Sigmoid colon (tissue), 7 donors: ENCODE measurements around the gene CCSAP. TPM values are rescaled to one million over a fixed set of nuclear protein-coding genes. Genes with fewer than 3 reads are reported as not detected.

Experiments used
- DNase-seq: peaks from one replicate; pipeline ENCODE4 v3.0.0-alpha.2; 2019
- H3K27ac ChIP-seq, 4 donors: fragments of 200-600 bp; sonication (generic); one replicate each; pipeline ENCODE4 v1.5.1; 2016 to 2019; ENCODE audit warnings: mild to moderate bottlenecking in 1 of 4
- H3K27me3 ChIP-seq, 3 donors: fragments of 200-600 bp; sonication (generic); one replicate each; pipeline ENCODE4 v1.5.1; 2019; ENCODE audit warnings: mild to moderate bottlenecking in 1 of 3
- H3K36me3 ChIP-seq, 4 donors: fragments of 200-600 bp; sonication (generic); one replicate each; pipeline ENCODE4 v1.5.1; 2016 to 2019
- H3K4me1 ChIP-seq, 4 donors: fragments of 200-600 bp; sonication (generic); one replicate each; pipeline ENCODE4 v1.5.1; 2017 to 2019
- H3K4me3 ChIP-seq, 4 donors: fragments of 200-600 bp; sonication (generic); one replicate each; pipeline ENCODE4 v1.5.1; 2017 to 2019; ENCODE audit warnings: mild to moderate bottlenecking in 2 of 4, moderate library complexity in 1 of 4
- H3K9me3 ChIP-seq, 4 donors: fragments of 200-600 bp in 3 of 4; sonication (generic) in 3 of 4; one replicate each; pipeline versions ENCODE4 v1.5.1 to v1.6.1; 2013 to 2019
- CTCF ChIP-seq, 4 experiments: fragments of 450-650 bp in 3 of 4; fragments of 200-600 bp in 1 of 4; IDR thresholded peaks; one replicate each; pipeline ENCODE4 v1.5.1; 2016 to 2019; ENCODE audit warnings: antibody characterized with exemption in 4 of 4, mild to moderate bottlenecking in 3 of 4, moderate library complexity in 2 of 4
- EP300 ChIP-seq, 4 donors: sonication (generic); formaldehyde crosslinking; IDR thresholded peaks; one replicate each; pipeline ENCODE4 v1.6.1; 2017; ENCODE audit warnings: antibody characterized with exemption in 4 of 4
- POLR2A ChIP-seq, 2 donors: fragments of 450-650 bp; IDR thresholded peaks; one replicate each; pipeline ENCODE4 v1.6.1; 2016; ENCODE audit warnings: antibody characterized with exemption in 2 of 2, mild to moderate bottlenecking in 2 of 2, moderate library complexity in 2 of 2
- POLR2AphosphoS5 ChIP-seq, 4 donors: sonication (generic); formaldehyde crosslinking; IDR thresholded peaks; one replicate each; pipeline ENCODE4 v1.6.1; 2017; ENCODE audit warnings: antibody characterized with exemption in 4 of 4
- WGBS, 2 donors: extraction: QIAGEN DNeasy Blood & Tissue Kit; methylation state at CpG; one replicate each; pipeline ENCODE4 v1.1.7; 2013; 5-methylcytosine and 5-hydroxymethylcytosine counted together
- intact Hi-C: fragments of 100-400 bp; cut with DNase I; formaldehyde crosslinking; loops from one replicate; pipeline ENCODE4 v1.15.1; 2023
- polyA plus RNA-seq, 3 donors: library from polyadenylated mRNA; stranded (reverse); fragments of 200-250 nt; gene quantifications; one replicate each; pipeline ENCODE4 v1.2.3, GENCODE V29; 2013
- total RNA-seq, 4 donors: library from RNA; depleted of rRNA; stranded (reverse); fragments of >200 nt; gene quantifications; one replicate each; pipeline ENCODE4 v1.1.0, GENCODE V29; 2016
- donor health status: healthy with polysubstance abuse.
- donor health status: Bipolar disorder and iron deficiency.
- donor health status: healthy.

The CCSAP gene
- total and polyA plus RNA-seq, 7 donors = 0.60 to 6.1 (median 3.8) TPM

GRCh38 chr1:229360420-229360819, 17.6 kb upstream of the CCSAP start:
- TF ChIP-seq CTCF (IDR thresholded peaks at IDR 0.05) (no peak), EP300 (IDR thresholded peaks at IDR 0.05) (no peak), POLR2AphosphoS5 (IDR thresholded peaks at IDR 0.05) (no peak), POLR2A (IDR thresholded peaks at IDR 0.05) (no peak)
- 67 to 71% methylated on average over 4 of the region's 4 CpGs for WGBS, 2 donors
- no peak for DNase-seq

DNA sequence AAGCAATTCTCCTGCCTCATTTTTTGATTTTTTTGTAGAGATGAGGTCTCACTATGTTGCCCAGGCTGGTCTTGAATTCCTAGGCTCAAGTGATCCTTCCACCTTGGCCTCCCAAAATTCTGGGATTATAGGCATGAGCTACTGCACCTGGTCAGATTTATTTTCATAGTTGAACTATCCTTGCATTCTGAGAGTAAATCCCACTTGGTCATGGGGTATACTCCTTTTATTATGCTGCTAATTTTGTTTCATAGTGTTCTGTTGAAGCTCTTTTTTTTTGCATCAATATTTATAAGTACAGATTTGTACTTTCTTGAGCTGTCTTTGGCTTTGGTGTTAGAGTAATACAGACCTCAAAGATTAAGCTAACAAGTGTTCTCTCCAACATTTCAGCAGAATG, 12.8 kb upstream of the CCSAP start:
- no peak for TF ChIP-seq POLR2AphosphoS5 (IDR thresholded peaks at IDR 0.05)
- TF ChIP-seq EP300 (IDR thresholded peaks at IDR 0.05) = no peak
- no peak for TF ChIP-seq POLR2A (IDR thresholded peaks at IDR 0.05)
- TF ChIP-seq CTCF (IDR thresholded peaks at IDR 0.05) = no peak
- Histone ChIP-seq H3K36me3 (no peaks in the 10 kb centered on the region), H3K9me3 (peaks cover 0 to 5% (median 1%) of the 10 kb centered on the region in 4 donors), H3K27me3 (peaks cover 0 to 3% (median 0%) of the 10 kb centered on the region in 3 donors), H3K4me1 (no peaks in the 10 kb centered on the region), H3K27ac (no peak overlapping the region), H3K4me3 (no peak overlapping the region)
- DNase-seq = no peak
- intact Hi-C loops = no loop called here

More at GRCh38 chr1:229360420-229360819, 17.6 kb upstream of the CCSAP start:
- Histone ChIP-seq H3K27me3 (peaks cover 0 to 16% (median 13%) of the 10 kb centered on the region in 3 donors), H3K27ac (no peak overlapping the region), H3K4me3 (no peak overlapping the region), H3K9me3 (no peaks in the 10 kb centered on the region), H3K4me1 (no peaks in the 10 kb centered on the region), H3K36me3 (no peaks in the 10 kb centered on the region)
- intact Hi-C loops = no loop called here

GRCh38 chr1:229354226-229354625, 11.4 kb upstream of the CCSAP start:
- H3K36me3 ChIP-seq = no peaks in the 10 kb centered on the region
- intact Hi-C loops = no loop called here
- H3K27ac ChIP-seq = no peak overlapping the region
- DNase-seq = no peak
- no peak overlapping the region for H3K4me3 ChIP-seq
- TF ChIP-seq POLR2A (IDR thresholded peaks at IDR 0.05) (no peak), EP300 (IDR thresholded peaks at IDR 0.05) (no peak), POLR2AphosphoS5 (IDR thresholded peaks at IDR 0.05) (no peak), CTCF (IDR thresholded peaks at IDR 0.05) (no peak)
- peaks cover 0 to 5% (median 1%) of the 10 kb centered on the region in 4 donors for H3K9me3 ChIP-seq
- peaks cover 0 to 3% (median 0%) of the 10 kb centered on the region in 3 donors for H3K27me3 ChIP-seq
- H3K4me1 ChIP-seq = no peaks in the 10 kb centered on the region

- no peak overlapping the region for H3K27ac ChIP-seq
- no peaks in the 10 kb centered on the region for H3K36me3 ChIP-seq
- no peak overlapping the region for H3K4me3 ChIP-seq
- DNase-seq = no peak
- intact Hi-C loops = no loop called here
- peaks cover 0 to 3% (median 0%) of the 10 kb centered on the region in 3 donors for H3K27me3 ChIP-seq
- 87 to 93% methylated on average over 2 of the region's 2 CpGs for WGBS, 2 donors
- H3K9me3 ChIP-seq = peaks cover 0 to 5% (median 1%) of the 10 kb centered on the region in 4 donors
- no peaks in the 10 kb centered on the region for H3K4me1 ChIP-seq
- TF ChIP-seq EP300 (IDR thresholded peaks at IDR 0.05) (no peak), POLR2A (IDR thresholded peaks at IDR 0.05) (no peak), POLR2AphosphoS5 (IDR thresholded peaks at IDR 0.05) (no peak)
Measured at GRCh38 chr1:229352975-229353374, 10.1 kb upstream of the CCSAP start.

- TF ChIP-seq POLR2AphosphoS5 (IDR thresholded peaks at IDR 0.05) (no peak), EP300 (IDR thresholded peaks at IDR 0.05) (no peak), CTCF (IDR thresholded peaks at IDR 0.05) (no peak), POLR2A (IDR thresholded peaks at IDR 0.05) (no peak)
- Histone ChIP-seq H3K27me3 (peaks cover 0 to 3% (median 0%) of the 10 kb centered on the region in 3 donors), H3K9me3 (peaks cover 0 to 5% (median 1%) of the 10 kb centered on the region in 4 donors), H3K36me3 (no peaks in the 10 kb centered on the region), H3K4me3 (no peak overlapping the region), H3K4me1 (no peaks in the 10 kb centered on the region), H3K27ac (no peak overlapping the region)
- no peak for DNase-seq
- 77 to 82% methylated on average over 8 of the region's 8 CpGs for WGBS, 2 donors
- intact Hi-C loops = no loop called here
Measured at GRCh38 chr1:229349463-229350385, 6.9 kb upstream of the CCSAP start.
